Neural cell (in vitro differentiated cells): ENCODE results near the gene NPR3. TPM values are rescaled to one million over a fixed set of nuclear protein-coding genes. Genes with fewer than 3 reads are reported as not detected.

ENCODE experiments used
- H2AFZ ChIP-seq: fragments of 200-600, 300-800 bp; sonication (generic), shearing (Covaris generic); 2 replicates; pipeline ENCODE4 v1.6.0; 2014; ENCODE audit warnings: low read depth, mild to moderate bottlenecking, antibody characterized with exemption, low read length, moderate library complexity
- H3F3A ChIP-seq: fragments of 200-600 bp; shearing (Covaris generic); 2 replicates; pipeline ENCODE4 v1.6.1; 2016; ENCODE audit warnings: mild to moderate bottlenecking, moderate library complexity, mixed read lengths, antibody characterized with exemption, low read length; ENCODE audit not compliant: insufficient read depth, poor library complexity, severe bottlenecking
- H3K27ac ChIP-seq: fragments of 200-600, 300-800 bp; sonication (generic), shearing (Covaris generic); 2 replicates; pipeline ENCODE4 v1.5.1; 2014; ENCODE audit warnings: mild to moderate bottlenecking, low read length, moderate library complexity
- H3K27me3 ChIP-seq: fragments of 300-800, 200-600 bp; sonication (generic), shearing (Covaris generic); 2 replicates; pipeline ENCODE4 v1.6.0; 2014; ENCODE audit warnings: mild to moderate bottlenecking, low read depth, low read length, moderate library complexity; ENCODE audit not compliant: insufficient read depth
- H3K36me3 ChIP-seq: fragments of 300-800, 200-600 bp; sonication (generic), shearing (Covaris generic); 2 replicates; pipeline ENCODE4 v1.5.1; 2014; ENCODE audit warnings: mild to moderate bottlenecking, antibody characterized with exemption, low read length, moderate library complexity; ENCODE audit not compliant: insufficient read depth
- H3K4me2 ChIP-seq: fragments of 300-800, 200-600 bp; sonication (generic), shearing (Covaris generic); 2 replicates; pipeline ENCODE4 v1.6.0; 2014; ENCODE audit warnings: mild to moderate bottlenecking, low read length
- H3K4me3 ChIP-seq: fragments of 300-800, 200-600 bp; sonication (generic), shearing (Covaris generic); 2 replicates; pipeline ENCODE4 v1.5.1; 2014; ENCODE audit warnings: mild to moderate bottlenecking, low read length, moderate library complexity
- H3K79me2 ChIP-seq: fragments of 200-600 bp; shearing (Covaris generic); replicated peaks from 2 replicates; pipeline ENCODE4 v1.6.0; 2014; ENCODE audit warnings: mild to moderate bottlenecking, low read length, moderate library complexity; ENCODE audit not compliant: insufficient read depth
- H3K9ac ChIP-seq: fragments of 300-800, 200-600 bp; sonication (generic), shearing (Covaris generic); 2 replicates; pipeline ENCODE4 v1.6.1; 2016; ENCODE audit warnings: mild to moderate bottlenecking, low read length, mixed read lengths
- H3K9me2 ChIP-seq: fragments of 200-600 bp; shearing (Covaris generic); 2 replicates; pipeline ENCODE4 v1.6.1; 2016; ENCODE audit warnings: mild to moderate bottlenecking, low read length, mixed read lengths; ENCODE audit not compliant: insufficient read depth
- H3K9me3 ChIP-seq: fragments of 200-600, 300-800 bp; sonication (generic), shearing (Covaris generic); 2 replicates; pipeline ENCODE4 v1.6.1; 2016; ENCODE audit warnings: mild to moderate bottlenecking, mixed run types, low read length, moderate library complexity, mixed read lengths
- H4K20me1 ChIP-seq: fragments of 200-600 bp; shearing (Covaris generic); 2 replicates; pipeline ENCODE4 v1.6.1; 2016; ENCODE audit warnings: mild to moderate bottlenecking, mixed run types; ENCODE audit not compliant: insufficient read depth
- CTCF ChIP-seq: fragments of 450-650 bp; IDR thresholded peaks from 2 replicates; pipeline ENCODE4 v1.5.1; 2014; ENCODE audit warnings: antibody characterized with exemption, mild to moderate bottlenecking, moderate library complexity; ENCODE audit not compliant: poor library complexity, severe bottlenecking
- EP300 ChIP-seq: fragments of 450-650 bp; conservative IDR thresholded peaks from 2 replicates; pipeline ENCODE4 v1.6.1; 2014; ENCODE audit warnings: antibody characterized with exemption, mild to moderate bottlenecking, moderate library complexity; ENCODE audit not compliant: poor library complexity, severe bottlenecking
- EZH2 ChIP-seq: fragments of 200-600, 300-800 bp; shearing (Covaris generic), sonication (generic); IDR thresholded peaks from 2 replicates; pipeline ENCODE4 v1.6.1; 2014; ENCODE audit warnings: antibody characterized with exemption, low read length, borderline replicate concordance, mild to moderate bottlenecking; ENCODE audit not compliant: insufficient read depth, poor library complexity, severe bottlenecking
- MXI1 ChIP-seq: fragments of 450-650 bp; conservative IDR thresholded peaks from 2 replicates; pipeline ENCODE4 v1.6.1; 2014; ENCODE audit warnings: antibody characterized with exemption, mild to moderate bottlenecking; ENCODE audit not compliant: poor library complexity, severe bottlenecking
- POLR2AphosphoS5 ChIP-seq: IDR thresholded peaks from 2 replicates; pipeline ENCODE4 v1.6.1; 2012
- RAD21 ChIP-seq: fragments of 450-650 bp; conservative IDR thresholded peaks from 2 replicates; pipeline ENCODE4 v1.6.1; 2014; ENCODE audit warnings: antibody characterized with exemption, mild to moderate bottlenecking, moderate library complexity
- SMC3 ChIP-seq: fragments of 450-650 bp; conservative IDR thresholded peaks from 2 replicates; pipeline ENCODE4 v1.6.1; 2014; ENCODE audit warnings: antibody characterized with exemption, mild to moderate bottlenecking, moderate library complexity; ENCODE audit not compliant: poor library complexity
- TAF1 ChIP-seq: IDR thresholded peaks from 2 replicates; pipeline ENCODE4 v1.6.1; 2012; ENCODE audit warnings: low read depth
- polyA plus RNA-seq: library from polyadenylated mRNA; depleted of rRNA; stranded (reverse); fragments of >200 nt; gene quantifications from 2 replicates; pipeline ENCODE4 v1.2.3, GENCODE V29; 2014
- TF ChIP-seq, protein P1 (sequence below): IDR thresholded peaks from 2 replicates; pipeline ENCODE4 v1.6.1; 2012; ENCODE audit warnings: borderline replicate concordance

The NPR3 gene
- polyA plus RNA-seq, 1 donor from 2014 or later = 1.5 TPM

DNA sequence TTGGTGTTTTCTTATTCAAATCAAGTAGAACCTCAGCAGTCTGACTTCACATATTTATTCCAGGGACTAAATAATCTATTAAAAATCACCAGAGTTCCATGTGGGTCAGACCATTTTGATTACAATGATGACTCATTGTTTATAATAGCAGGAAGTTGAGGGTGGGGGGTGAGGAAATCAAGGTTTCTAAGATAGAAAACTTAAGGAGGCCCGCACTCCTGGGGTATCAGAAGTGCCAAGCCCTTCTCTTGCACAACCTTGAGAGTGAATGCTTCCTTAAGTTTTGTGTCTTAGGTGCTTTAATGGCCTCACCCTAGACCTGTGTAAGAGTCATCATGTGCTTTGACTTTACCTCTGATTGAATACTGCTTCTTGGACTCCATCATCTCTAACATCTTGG lies 31.9 kb upstream of the NPR3 start:
- Histone ChIP-seq H3K4me2 (no peak overlapping the region), H3K9me3 (no peaks in the 10 kb centered on the region), H3K36me3 (no peaks in the 10 kb centered on the region), H3K9ac (no peak overlapping the region), H4K20me1 (no peaks in the 10 kb centered on the region), H3K27ac (no peak overlapping the region), H3K9me2 (no peaks in the 10 kb centered on the region), H3F3A (no peaks in the 10 kb centered on the region), H2AFZ (no peak overlapping the region), H3K4me3 (no peak overlapping the region), H3K27me3 (no peaks in the 10 kb centered on the region), H3K79me2 (no peaks in the 10 kb centered on the region)
- no peak for TF ChIP-seq RAD21
- TF ChIP-seq MXI1 = no peak
- TF ChIP-seq EZH2 = no peak
- TF ChIP-seq, protein P1, sequence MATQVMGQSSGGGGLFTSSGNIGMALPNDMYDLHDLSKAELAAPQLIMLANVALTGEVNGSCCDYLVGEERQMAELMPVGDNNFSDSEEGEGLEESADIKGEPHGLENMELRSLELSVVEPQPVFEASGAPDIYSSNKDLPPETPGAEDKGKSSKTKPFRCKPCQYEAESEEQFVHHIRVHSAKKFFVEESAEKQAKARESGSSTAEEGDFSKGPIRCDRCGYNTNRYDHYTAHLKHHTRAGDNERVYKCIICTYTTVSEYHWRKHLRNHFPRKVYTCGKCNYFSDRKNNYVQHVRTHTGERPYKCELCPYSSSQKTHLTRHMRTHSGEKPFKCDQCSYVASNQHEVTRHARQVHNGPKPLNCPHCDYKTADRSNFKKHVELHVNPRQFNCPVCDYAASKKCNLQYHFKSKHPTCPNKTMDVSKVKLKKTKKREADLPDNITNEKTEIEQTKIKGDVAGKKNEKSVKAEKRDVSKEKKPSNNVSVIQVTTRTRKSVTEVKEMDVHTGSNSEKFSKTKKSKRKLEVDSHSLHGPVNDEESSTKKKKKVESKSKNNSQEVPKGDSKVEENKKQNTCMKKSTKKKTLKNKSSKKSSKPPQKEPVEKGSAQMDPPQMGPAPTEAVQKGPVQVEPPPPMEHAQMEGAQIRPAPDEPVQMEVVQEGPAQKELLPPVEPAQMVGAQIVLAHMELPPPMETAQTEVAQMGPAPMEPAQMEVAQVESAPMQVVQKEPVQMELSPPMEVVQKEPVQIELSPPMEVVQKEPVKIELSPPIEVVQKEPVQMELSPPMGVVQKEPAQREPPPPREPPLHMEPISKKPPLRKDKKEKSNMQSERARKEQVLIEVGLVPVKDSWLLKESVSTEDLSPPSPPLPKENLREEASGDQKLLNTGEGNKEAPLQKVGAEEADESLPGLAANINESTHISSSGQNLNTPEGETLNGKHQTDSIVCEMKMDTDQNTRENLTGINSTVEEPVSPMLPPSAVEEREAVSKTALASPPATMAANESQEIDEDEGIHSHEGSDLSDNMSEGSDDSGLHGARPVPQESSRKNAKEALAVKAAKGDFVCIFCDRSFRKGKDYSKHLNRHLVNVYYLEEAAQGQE = no peak
- no peak for TF ChIP-seq CTCF
- TF ChIP-seq EP300 = no peak
- TF ChIP-seq SMC3 = no peak
- TF ChIP-seq POLR2AphosphoS5 = no peak
- no peak for TF ChIP-seq TAF1

DNA sequence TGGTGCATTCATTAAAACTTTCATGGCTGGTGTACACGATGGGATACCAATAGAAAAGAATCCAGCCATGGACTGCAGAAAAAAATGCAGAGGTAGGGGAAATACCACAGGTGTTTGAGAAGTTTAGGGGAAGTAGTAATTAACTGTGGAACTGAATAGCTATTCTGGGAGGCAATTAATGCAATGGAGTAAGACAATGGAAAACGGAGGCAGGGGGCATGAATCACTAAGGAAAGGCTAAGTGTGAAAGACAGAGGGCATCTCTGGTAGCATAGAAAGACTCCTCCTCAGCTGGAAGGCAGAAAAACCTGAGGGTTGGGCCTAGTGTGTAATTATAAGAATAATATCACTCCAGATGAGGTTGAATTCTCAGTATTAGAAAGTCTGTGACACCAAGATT lies 30.9 kb upstream of the NPR3 start:
- Histone ChIP-seq H3K9ac (no peak overlapping the region), H3F3A (no peaks in the 10 kb centered on the region), H3K27me3 (no peaks in the 10 kb centered on the region), H2AFZ (no peak overlapping the region), H3K36me3 (no peaks in the 10 kb centered on the region), H3K79me2 (no peaks in the 10 kb centered on the region), H3K4me2 (no peak overlapping the region), H3K9me2 (no peaks in the 10 kb centered on the region), H3K9me3 (no peaks in the 10 kb centered on the region), H3K27ac (no peak overlapping the region), H4K20me1 (no peaks in the 10 kb centered on the region), H3K4me3 (no peak overlapping the region)
- TF ChIP-seq RAD21 (no peak), MXI1 (no peak), POLR2AphosphoS5 (no peak), SMC3 (no peak)
- TF ChIP-seq, protein P1 = no peak
